K562 (cell line): ENCODE data around the gene SETD1B. TPM values are rescaled to one million over a fixed set of nuclear protein-coding genes. Genes with fewer than 3 reads are reported as not detected.

Experiments
- ARID1B ChIP-seq: fragments of 450-650 bp; IDR thresholded peaks from 2 replicates; pipeline ENCODE4 v1.6.1; 2016; ENCODE audit warnings: antibody characterized with exemption, mild to moderate bottlenecking, inconsistent platforms
- BRD9 ChIP-seq: fragments of 450-650 bp; IDR thresholded peaks from 2 replicates; pipeline ENCODE4 v1.6.1; 2018; ENCODE audit warnings: low read depth; ENCODE audit not compliant: partially characterized antibody
- DEAF1 ChIP-seq: fragments of 450-650 bp; formaldehyde crosslinking; IDR thresholded peaks from 2 replicates; pipeline ENCODE4 v1.4.0; 2020; ENCODE audit warnings: mild to moderate bottlenecking, moderate library complexity
- FOSL1 ChIP-seq: fragments of 200-800 bp; sonication (Bioruptor generic); conservative IDR thresholded peaks from 2 replicates; pipeline ENCODE4 v1.6.1; 2016; ENCODE audit warnings: missing genetic modification characterization, missing compliant biosample characterization
- FOXM1 ChIP-seq, 2 experiments: fragments of 450-650 bp in 1 of 2; sonication (generic) in 1 of 2; formaldehyde crosslinking in 1 of 2; IDR thresholded peaks; 2 replicates each; pipeline versions ENCODE4 v1.6.1 to v1.9.0; 2017 to 2022; ENCODE audit warnings: low read depth in 2 of 2, mild to moderate bottlenecking in 2 of 2, missing genetic modification reagents in 1 of 2, moderate library complexity in 1 of 2
- GTF2A2 ChIP-seq: IDR thresholded peaks from 2 replicates; pipeline ENCODE4 v1.6.1; 2016; ENCODE audit warnings: mild to moderate bottlenecking, missing genetic modification characterization, missing compliant biosample characterization
- HDAC2 ChIP-seq: fragments of 450-650 bp; IDR thresholded peaks from 2 replicates; pipeline ENCODE4 v1.6.1; 2016; ENCODE audit warnings: mild to moderate bottlenecking
- KDM1A ChIP-seq, 2 experiments: fragments of 450-650 bp; IDR thresholded peaks; 2 replicates each; pipeline ENCODE4 v1.6.1; 2016; ENCODE audit warnings: mild to moderate bottlenecking in 2 of 2
- MAX ChIP-seq: sonication (generic); formaldehyde crosslinking; IDR thresholded peaks from 2 replicates; pipeline ENCODE4 v1.9.0; 2022; ENCODE audit warnings: mild to moderate bottlenecking, missing genetic modification reagents
- PHF20 ChIP-seq: fragments of 450-650 bp; IDR thresholded peaks from 2 replicates; pipeline ENCODE4 v1.6.1; 2018; ENCODE audit not compliant: partially characterized antibody
- REST ChIP-seq, 2 experiments: fragments of 450-650 bp; formaldehyde crosslinking in 1 of 2; IDR thresholded peaks; 2 replicates each; pipeline versions ENCODE4 v1.4.0 to v1.6.1; 2014 to 2020; ENCODE audit warnings: mild to moderate bottlenecking in 2 of 2, borderline replicate concordance in 1 of 2, low read depth in 1 of 2
- SMARCA4 ChIP-seq: fragments of 450-650 bp; IDR thresholded peaks from 2 replicates; pipeline ENCODE4 v1.6.1; 2016
- TEAD4 ChIP-seq, 2 experiments: sonication (generic) in 1 of 2; formaldehyde crosslinking in 1 of 2; IDR thresholded peaks; 2 replicates each; pipeline versions ENCODE4 v1.6.1 to v1.8.0; 2012 to 2022; ENCODE audit warnings: borderline replicate concordance in 1 of 2, inconsistent platforms in 1 of 2, low read length in 1 of 2, mild to moderate bottlenecking in 1 of 2, missing genetic modification reagents in 1 of 2
- TFE3 ChIP-seq: fragments of 450-650 bp; formaldehyde crosslinking; IDR thresholded peaks from 2 replicates; pipeline ENCODE4 v1.4.0; 2020; ENCODE audit warnings: mild to moderate bottlenecking, mixed read lengths
- ZNF124 ChIP-seq: sonication (generic); formaldehyde crosslinking; IDR thresholded peaks from 2 replicates; pipeline ENCODE4 v1.8.1; 2022; ENCODE audit warnings: missing genetic modification reagents
- polyA plus RNA-seq, 8 experiments: library from polyadenylated mRNA; depleted of rRNA in 4 of 8; stranded (reverse) in 5 of 8; unstranded in 3 of 8; fragments of >200 nt; fragmentation: Nextera tagmentation in 2 of 8; fragmentation: Illumina TruSeq in 1 of 8; extraction: Ambion mirVana in 2 of 8; extraction: Trizol in 1 of 8; gene quantifications; 2 replicates each; pipeline versions ENCODE4 v1.2.1 to v1.2.3, GENCODE V29; 2011 to 2014; ENCODE audit warnings: inconsistent platforms in 1 of 8, missing spikeins in 1 of 8
- total RNA-seq, 7 experiments: library from RNA; depleted of rRNA in 6 of 7; stranded (reverse); fragments of >200 nt in 6 of 7; fragmentation: Illumina TruSeq in 2 of 7; extraction: Trizol in 2 of 7; gene quantifications; 2 replicates each; pipeline versions ENCODE4 v1.2.1 to v1.2.3, GENCODE V29; 2011 to 2021; ENCODE audit warnings: low replicate concordance in 1 of 7

The SETD1B gene
- total and polyA plus RNA-seq, 9 of the 15 experiments (the other 6 are each of a cell fraction or from before 2014, with no cell fraction given) = 0.48 to 26.6 (median 2.3) TPM

DNA sequence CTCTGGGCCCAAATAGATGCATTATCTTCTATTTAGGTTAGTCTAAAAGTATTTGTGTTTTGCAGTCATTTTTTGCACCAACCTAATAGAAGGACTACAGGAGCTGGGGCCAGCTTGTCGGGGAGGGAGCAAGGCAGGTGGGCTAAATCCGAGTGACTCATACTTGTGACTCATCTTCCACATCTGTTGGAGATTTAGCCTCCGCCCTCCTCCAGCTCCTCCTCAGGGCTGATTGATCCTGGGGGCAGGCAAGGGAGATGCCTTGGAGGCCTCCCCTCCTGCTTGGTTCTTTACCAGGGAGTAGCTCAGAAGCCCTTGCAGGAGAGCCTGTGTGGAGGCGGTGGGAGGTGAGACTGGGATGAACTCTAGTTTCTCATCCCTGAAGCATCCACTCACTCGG is 38.2 kb upstream of the SETD1B start (continued):
- TF ChIP-seq MAX (CRISPR knock-in tag) (0 out of 2 replicates have a peak, but pooled peaks have one; percentile 10), TFE3 (CRISPR knock-in tag) (no peak), TEAD4 (IDR thresholded peaks at IDR 0.05; ENCODE audit: low read length) (no peak), TEAD4 (CRISPR knock-in tag; IDR thresholded peaks at IDR 0.05; ENCODE audit: borderline replicate concordance) (no peak), DEAF1 (no peak), PHF20 (no peak), FOSL1 (tag) (peak; percentile 88), FOXM1 (IDR thresholded peaks at IDR 0.05; ENCODE audit: low read depth) (no peak), FOXM1 (CRISPR knock-in tag; IDR thresholded peaks at IDR 0.05; ENCODE audit: low read depth) (no peak), ARID1B (peak; percentile 79), ZNF124 (CRISPR knock-in tag) (no peak), SMARCA4 (peak; percentile 82), REST (IDR thresholded peaks at IDR 0.05; ENCODE audit: borderline replicate concordance) (0 out of 2 replicates have a peak, but pooled peaks have one; percentile 3), REST (CRISPR knock-in tag; IDR thresholded peaks at IDR 0.05; ENCODE audit: low read depth) (no peak), GTF2A2 (tag) (no peak), KDM1A (IDR thresholded peaks at IDR 0.05) (peak in 1 of 2 experiments; percentile 26; a peak in 1 of 4 replicates), HDAC2 (no peak), BRD9 (no peak)
